Fibroblast of peridontal ligament (primary cell): ENCODE results near the gene BAIAP3.
"Not testable (repeated sequence)": the region's sequence is repeated elsewhere in the genome, so short reads cannot be mapped to it uniquely, and the experiment has no call there.

Source experiments
- DNase-seq: peaks from one replicate; pipeline ENCODE4 v3.0.0-alpha.2; 2010; ENCODE audit errors: extremely low read depth

The BAIAP3 gene

GRCh38 chr16:1333149-1333812 lies at the start of gene BAIAP3:
Gene BAIAP3, plus strand, starts transcription at chr16:1333645. Its CDS starts 4,905 bp downstream, at chr16:1338550.
- no peak for DNase-seq

- no peak for DNase-seq
These were observed 49.3 kb upstream of the BAIAP3 start for GRCh38 chr16:1283996-1284616.

GRCh38 chr16:1285669-1286512 lies 47.6 kb upstream of the BAIAP3 start:
- no peak for DNase-seq

GRCh38 chr16:1286513-1287094 lies 46.8 kb upstream of the BAIAP3 start:
- no peak for DNase-seq

- DNase-seq, result no peak
These were observed 45.3 kb upstream of the BAIAP3 start for GRCh38 chr16:1287982-1288670.

GRCh38 chr16:1288813-1289476 lies 44.5 kb upstream of the BAIAP3 start:
- DNase-seq, result no peak

GRCh38 chr16:1289477-1289866 lies 44.0 kb upstream of the BAIAP3 start:
- no peak for DNase-seq

GRCh38 chr16:1290063-1290501 lies 43.4 kb upstream of the BAIAP3 start:
- DNase-seq, result no peak

- no peak for DNase-seq
These were observed 42.4 kb upstream of the BAIAP3 start for GRCh38 chr16:1290860-1291575.

GRCh38 chr16:1291576-1291974 lies 41.9 kb upstream of the BAIAP3 start:
- no peak for DNase-seq

GRCh38 chr16:1292208-1292607 lies 41.2 kb upstream of the BAIAP3 start:
- DNase-seq, result not testable (repeated sequence)

- not testable (repeated sequence) for DNase-seq
These were observed 40.6 kb upstream of the BAIAP3 start for GRCh38 chr16:1292808-1293207.

- no peak for DNase-seq
These were observed 39.4 kb upstream of the BAIAP3 start for GRCh38 chr16:1293921-1294656.

GRCh38 chr16:1295465-1295864 lies 38.0 kb upstream of the BAIAP3 start:
- no peak for DNase-seq

- not testable (repeated sequence) for DNase-seq
These were observed 36.8 kb upstream of the BAIAP3 start for GRCh38 chr16:1296688-1297017.

- DNase-seq, result peak; percentile 13
These were observed 36.3 kb upstream of the BAIAP3 start for GRCh38 chr16:1297018-1297696.

GRCh38 chr16:1298406-1298805 lies 35.0 kb upstream of the BAIAP3 start:
- DNase-seq, result no peak

- no peak for DNase-seq
These were observed 34.2 kb upstream of the BAIAP3 start for GRCh38 chr16:1299012-1299867.
